IPS DF 19.7 (cell line): Measurements from ENCODE around the gene CDC42BPG.

Source experiments
- DNase-seq: peaks from one replicate; pipeline ENCODE4 v3.0.0-alpha.2; 2013; ENCODE audit warnings: low read depth, low spot score

CDC42BPG gene

DNA sequence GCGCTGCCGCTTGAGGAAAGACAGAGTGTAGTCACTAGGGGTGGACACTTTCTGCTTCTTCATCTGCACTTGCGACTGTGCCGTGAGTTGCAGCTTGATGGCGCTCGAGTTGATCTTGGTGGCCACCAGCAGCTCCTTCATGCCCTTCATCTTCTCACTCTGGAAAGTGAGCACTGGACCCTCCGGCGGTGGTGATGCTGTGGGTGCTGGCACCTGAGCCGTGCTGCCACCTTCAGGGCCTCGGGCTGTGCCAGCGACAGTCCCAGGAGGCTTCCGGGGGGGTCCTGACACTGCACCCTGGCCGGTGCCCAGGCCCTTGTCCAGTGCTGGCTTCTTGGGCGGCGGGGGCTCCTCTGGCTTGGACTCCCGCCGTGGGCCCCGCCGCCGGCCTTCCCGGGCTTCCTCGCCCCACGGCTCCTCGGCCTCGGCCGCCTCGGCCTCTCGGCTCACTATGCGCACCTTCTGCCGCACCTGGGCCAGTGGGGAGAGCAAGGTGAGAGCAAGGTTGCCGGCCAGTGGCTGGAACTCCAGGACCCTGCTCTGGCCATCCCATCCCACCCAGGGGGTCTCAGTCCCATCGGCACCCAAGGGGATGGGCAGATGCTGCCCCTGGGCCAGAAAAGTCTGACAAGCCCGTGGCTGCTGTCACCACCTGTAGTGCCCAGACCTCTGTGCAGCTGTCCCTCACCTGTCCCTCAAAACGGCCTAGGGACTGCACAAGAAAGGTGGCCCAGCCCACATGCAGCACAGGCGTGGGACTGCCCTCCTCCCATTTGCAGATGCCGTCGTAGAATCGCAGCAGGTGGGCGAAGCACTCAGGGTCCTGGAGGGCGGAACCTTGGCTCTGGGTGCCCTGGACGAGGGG lies 39.9 kb downstream of the CDC42BPG start:
- DNase-seq, result no peak

DNA sequence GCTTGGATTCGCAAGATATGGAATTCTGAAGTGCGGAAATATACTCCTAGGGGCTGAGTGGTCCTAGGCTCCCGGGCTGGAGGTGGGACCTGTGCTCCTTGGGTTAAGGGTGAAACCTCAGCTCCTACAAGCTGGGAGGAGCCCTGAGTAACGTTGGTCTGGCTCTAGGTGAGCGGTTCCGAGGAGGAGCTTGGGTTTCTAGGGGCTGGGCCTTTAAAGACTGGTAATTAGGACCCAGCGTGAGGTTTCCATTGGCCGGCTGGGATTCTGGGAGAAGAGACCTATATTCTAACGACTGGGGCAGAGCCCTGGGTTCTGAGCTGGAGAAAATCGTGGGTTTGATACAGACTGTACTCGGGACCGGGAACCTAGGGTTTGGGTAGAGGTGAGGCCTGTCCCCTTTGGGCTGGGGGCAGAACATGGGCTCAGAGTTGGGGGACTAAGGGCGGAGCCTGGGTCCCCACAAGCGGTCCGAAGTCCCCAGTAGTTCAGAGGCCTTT lies 40.6 kb downstream of the CDC42BPG start:
- no peak for DNase-seq

DNA sequence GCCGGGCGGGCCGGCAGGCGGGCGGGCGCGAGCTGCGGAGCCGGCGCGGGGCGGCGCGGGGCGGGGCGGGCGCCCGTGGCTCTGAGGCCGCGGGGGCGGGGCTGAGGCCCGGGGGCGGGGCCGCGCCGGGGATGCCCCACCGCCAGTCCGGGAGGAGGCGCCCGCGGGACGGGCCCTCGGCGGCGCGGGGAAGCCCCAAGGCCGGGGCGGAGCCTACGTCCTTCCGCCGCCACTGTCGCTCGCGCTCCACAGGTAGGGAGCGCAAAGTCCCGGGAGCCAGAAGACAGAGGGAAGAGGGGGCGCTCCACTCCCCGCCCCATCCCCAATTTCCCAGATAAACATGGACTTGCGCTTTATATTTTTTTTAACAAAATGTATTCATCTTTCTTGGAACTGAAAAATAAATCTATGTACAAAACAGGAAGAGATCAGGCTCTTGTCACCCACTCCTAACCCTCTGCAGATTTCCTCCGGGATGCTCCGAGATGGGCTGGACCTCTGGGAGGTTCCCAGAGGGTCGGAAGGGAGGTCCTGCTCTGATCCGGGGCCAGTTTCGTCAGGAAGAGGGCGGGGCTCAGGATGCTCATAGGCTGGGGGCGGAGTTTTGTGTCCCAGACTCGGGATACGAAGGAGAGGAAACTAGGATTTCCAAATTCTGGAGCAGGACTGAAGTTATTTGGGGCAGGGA lies 41.2 kb downstream of the CDC42BPG start, which contains the start of gene MAP4K2:
Gene MAP4K2, minus strand, starts transcription at position 57 of the 688 bp plus-strand sequence. CDS start 65 bp downstream, outside the sequence.
- no peak for DNase-seq

DNA sequence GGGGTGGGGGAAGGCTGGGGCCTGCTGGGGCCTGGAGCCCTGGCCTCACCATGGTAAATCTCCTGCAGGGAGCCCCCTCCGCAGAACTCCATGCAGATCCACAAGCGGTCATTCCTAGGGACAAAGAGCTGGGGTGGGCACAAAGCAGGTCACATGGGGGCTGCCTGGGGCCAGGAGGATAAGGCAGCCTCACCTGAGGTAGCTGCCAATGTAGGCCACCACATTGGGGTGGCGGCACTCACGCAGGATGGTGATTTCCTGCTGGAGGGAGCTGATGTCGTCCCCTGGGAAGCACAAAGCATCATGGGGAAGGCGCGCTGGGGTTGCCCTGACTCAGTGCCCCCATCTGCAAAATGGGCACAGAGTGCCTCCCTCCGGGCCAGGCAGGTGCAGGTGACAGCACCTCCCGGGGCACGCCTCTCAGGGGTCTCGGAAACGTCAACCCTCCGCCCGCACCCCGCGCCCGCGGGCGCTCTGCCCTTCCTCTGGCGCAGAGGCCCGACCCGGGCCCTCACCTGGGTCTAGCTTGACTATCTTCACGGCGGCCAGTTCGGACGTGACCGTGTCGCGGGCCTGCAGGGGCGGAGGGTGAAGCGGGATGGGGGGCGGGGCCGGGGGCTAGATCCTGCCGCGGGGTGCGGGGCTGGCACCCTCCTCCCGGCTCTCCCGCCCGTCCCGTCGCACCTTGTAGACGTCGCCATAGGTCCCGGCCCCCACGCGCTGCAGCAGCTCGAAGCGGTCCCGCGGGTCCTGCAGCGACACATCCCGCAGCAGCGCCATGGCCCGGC lies 41.9 kb downstream of the CDC42BPG start:
- no peak for DNase-seq

DNA sequence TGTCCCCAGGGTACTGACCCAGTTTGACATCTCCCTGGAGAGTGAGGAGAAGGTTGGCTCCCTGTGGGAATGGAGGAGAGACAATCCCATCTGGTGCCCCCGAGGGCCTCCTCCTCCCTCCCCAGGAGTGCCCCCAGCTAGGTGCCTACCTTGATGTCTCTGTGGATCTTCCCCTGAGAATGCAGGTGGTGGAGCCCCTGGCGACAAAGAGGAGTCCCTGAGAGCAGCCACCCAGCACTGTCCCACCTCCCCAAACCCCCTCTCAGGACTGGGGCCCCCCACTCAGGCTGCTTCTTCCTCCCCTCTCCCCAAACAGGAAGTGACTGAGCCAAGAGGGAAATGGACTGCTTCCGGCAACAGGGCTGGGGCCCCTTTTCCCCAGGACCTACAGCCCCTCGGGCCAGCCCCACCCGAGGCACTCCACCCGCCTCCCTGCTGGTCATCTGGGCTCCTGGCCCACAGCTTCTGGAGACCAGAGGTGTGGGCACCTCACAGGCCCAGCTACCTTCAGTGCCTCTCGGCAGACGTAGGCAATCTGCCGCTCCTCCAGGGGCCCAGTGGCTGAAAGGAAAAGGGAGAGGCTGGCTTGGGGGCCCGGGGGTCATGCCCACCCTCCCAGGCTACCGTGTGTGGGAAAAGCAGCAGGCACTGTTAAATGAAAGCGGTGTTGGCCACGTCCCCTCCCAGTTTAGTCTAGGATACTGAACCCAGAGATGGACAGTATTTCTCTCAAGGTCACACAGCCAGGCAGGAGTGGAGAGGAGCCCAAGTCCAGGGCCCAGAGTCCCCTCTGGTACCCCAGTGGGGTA lies 42.7 kb downstream of the CDC42BPG start:
- DNase-seq, result no peak

DNA sequence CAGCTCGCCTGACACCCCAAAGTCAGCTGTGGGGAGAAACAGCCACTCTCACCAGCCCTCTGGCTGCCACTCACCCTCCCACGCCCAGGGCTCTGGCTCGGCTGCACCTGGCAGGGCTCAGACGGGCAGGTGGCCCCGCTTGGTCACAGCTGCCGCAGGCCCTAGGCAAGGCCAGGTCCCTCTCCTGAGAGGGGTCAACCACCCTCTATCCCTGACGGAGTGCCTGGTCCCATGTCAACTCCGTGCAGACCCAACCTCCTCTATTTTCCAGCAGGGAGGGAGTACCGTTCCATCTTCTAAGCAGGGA lies 43.3 kb downstream of the CDC42BPG start:
- no peak for DNase-seq

DNA sequence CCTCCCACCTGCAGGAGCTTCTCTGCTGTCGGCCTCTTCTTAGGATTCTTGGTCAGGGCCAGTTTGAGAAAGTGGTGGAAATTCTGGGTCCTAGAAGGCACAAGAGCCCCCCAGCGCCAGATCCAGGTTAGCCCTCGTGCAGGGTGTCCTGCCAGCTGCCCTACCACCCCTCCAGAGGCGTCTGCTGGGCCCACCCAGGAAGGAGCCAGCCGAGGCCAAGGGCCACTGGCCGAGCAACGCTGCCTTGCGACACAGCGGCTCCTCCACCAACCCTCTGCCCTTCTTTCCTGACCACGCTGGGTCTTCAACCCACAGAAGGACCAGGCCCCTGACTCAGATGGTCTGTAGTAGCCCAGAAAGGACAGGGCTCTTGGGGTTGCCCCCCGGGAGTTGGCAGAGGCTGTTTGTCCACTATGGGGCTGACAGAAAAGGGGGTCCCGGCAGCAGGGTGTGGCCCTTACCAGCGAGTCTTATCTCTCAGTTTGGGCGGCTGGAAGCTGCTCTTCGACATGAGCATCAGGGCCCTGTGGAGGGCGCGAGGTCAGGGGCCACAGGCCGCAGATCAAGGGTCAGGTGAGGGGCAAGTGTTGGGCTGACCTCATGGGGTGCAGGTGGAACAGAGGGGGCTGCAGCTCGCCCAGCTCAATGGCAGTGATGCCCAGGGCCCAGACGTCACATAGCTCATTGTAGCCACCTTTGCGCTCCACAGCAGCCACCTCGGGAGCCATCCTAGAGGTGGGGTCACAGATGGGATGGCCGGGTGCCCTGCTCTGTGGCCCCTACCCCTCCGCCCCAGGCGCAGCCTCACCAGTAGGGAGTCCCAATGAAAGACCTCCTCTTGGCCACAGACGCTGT lies 43.9 kb downstream of the CDC42BPG start:
- no peak for DNase-seq

DNA sequence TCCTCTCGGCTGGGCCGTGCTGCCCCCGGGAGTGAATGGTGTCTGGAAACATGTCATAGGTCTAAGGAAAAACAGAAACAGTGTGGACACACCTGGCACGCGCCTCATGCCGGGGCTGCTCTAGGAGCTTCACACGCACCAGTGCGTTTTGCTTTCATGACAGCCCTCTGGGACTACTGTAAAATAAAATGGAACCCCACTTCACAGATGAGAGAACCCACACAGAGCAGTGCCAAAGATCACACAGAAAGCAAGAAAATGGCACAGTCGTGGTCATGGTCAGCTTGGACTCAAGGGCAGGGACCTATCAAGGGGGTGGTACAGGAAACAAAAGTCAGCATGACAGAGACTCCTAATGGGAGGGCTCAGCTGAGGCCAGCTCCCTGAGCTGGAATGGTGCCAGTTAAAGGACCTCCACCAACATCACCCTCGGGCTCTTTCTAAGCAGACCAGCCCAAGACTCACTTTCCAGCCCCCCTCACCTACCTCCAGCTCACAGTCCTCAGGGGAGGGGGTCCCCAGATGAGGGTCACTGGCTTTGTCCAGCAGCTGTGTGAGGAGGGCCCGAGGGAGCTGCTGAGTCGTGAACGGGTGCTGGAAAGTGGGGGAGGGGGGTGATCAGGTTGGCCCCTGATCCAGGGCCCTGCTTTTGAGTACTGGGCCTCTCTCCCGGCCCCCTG lies 44.7 kb downstream of the CDC42BPG start:
- DNase-seq, result no peak

DNA sequence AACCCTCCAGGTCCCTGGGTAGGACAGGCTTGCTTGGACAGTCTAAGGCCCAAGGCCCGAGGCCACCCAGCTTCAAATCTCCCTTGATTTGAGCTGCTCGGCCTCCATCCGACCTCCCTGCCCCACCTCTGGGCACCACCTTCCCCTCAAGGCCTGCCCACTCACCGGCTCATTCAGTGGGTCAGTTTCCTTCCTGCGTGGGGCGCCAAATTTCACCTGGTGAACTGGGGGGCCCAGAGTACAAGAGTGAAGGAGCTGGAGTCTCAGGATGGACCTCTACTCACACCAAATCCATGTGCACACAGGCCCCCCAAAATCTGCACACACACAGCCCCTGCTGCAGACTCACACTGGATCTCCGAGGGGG lies 45.2 kb downstream of the CDC42BPG start:
- no peak for DNase-seq

DNA sequence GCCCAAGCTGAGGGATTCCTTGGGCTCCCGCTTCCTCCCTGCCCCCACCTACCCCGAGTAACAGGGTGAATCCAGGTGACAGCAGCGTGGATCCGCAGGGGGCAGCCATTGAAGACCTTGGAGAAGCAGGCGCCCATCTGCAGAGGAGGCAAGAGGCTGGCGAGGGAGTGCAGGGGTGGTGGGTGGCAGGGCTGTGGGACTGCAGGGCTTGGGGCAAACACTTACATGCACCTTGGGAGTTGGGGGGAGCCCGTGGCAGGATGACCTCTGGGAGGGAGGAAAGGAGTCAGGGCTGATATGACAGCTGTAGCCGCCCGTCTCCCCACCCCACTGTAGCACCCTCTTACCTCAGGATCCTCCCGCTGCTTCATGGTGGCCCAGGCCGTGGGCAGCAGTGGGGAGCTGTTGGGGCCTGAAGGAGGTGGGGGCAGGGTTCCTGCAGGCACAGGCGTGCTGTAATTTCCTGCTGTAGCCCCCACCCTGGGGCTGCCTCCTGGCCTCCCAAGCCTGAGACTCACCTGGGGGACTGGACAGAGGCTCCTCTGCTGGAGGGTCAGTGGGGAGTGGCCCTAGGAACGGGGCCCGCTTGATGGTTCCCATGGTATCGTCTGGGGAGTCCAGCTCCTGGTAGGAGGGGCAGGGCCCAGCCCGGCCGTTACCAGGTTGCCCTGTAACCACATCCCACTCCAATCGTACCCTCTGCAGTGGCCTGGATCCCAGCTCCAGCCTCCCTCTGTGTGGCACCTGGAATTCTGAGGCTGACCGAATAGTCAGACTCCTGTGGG lies 47.5 kb downstream of the CDC42BPG start:
- DNase-seq, result no peak

DNA sequence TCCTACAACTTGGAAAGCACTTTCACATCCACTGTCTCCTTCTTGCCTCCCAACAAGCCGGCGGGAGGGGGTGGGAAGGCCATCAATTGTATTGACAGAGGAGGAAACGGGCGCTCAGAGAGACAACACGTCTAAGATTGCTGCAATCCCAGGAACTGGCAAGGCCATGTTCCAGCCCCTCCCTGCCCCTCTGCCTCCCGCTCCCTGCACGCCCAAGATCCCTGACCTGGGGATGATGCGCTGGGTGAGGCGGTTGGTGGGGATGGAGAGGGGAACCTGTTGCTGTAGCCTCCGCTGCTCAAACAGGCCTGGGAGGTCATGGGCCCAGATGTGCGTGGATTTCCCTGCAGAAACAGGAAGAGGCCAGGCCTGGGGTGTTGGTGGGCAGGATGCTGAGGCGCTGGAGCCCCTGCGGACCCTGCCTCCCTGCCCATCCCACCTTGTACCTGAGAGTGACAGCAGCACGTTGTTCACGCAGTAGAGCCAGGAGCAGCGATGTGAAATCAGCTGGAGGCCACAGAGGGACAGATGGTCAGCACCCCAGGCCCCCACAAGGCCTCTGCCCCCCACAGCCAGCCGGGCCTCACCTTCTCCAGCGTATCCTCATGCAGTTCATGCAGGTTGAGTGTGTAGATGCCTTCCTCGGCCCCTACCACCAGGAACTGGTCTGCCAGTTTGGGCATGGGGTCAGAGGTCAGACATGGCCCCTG lies 48.3 kb downstream of the CDC42BPG start:
- no peak for DNase-seq

DNA sequence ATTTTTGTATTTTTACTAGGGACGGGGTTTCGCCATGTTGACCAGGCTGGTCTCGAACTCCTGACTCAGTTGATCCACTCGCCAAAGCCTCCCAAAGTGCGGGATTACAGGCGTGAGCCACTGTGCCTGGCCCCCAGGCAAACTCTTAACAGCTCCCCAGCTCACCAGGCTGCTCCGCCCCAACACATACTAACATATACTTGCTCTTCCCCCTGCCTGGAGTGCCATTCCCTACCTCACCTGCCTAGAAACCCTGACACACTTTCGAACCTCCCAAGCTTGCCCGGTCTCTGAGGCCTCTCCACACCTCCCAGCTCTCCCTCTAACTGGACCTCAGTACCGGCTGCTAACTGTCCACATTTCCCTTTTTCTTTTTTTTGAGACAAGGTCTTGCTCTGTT lies 49.9 kb downstream of the CDC42BPG start:
- no peak for DNase-seq

DNA sequence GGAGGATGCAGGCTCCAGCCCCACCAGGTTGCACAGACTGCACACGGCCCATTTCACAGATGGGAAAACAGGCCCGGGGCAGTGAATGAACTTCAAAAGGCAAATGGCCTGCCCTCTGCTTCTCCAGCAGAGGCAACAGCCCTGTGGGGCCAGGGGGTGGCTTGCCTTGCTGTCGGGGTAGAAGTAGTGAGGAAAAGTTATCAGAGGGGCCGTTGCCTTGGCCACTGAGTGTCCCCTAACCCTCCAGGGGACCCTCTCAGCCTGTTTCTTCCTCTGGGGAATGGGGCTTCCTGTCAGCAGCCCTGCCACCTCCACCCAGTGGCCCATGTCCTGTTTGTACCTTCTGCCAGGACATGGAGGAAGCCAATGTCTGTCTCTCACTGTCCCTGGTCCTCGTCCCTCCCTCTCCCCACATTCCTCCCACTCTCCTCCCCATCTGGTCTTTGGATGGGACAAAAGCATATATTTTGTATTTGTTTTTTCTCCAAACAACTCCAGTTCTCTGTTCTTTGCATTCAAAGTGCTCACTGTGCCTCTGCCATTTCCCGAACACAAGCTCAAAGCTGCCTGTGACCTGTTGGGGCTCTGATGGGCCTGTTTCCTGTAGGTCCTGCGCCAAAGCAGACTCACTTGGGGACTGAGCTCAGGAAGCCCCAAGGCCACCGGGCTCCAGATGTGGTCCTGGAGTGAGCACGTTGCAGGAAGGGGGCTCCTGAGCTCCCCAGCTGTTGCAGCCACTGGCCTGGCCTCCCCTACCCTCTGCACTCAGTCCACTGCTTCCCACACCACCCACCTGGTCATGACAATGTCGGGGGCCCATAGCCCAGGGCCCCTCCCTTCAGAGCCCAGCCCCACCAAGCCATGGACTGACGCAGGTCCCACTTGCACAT lies 50.9 kb downstream of the CDC42BPG start:
- no peak for DNase-seq

DNA sequence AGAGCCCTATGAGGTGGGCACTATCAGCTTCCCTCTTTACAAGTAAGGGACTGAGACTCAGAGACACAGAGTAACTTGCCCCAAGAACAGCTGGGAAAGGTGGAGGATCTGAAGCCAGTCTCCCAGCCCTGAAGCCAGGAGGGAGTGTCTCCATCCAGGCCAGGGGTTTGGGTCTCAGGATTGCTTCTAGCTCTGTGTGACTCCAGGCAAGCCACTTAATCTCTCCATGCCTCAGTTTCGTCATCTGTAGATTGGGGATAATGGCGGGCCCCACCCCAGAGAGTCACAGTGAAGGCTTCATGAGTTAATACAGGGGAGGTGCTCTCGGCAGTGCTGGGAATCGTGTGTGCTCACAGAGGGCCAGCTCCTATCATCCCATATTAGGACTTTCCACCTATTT lies 52.0 kb downstream of the CDC42BPG start:
- DNase-seq, result no peak

DNA sequence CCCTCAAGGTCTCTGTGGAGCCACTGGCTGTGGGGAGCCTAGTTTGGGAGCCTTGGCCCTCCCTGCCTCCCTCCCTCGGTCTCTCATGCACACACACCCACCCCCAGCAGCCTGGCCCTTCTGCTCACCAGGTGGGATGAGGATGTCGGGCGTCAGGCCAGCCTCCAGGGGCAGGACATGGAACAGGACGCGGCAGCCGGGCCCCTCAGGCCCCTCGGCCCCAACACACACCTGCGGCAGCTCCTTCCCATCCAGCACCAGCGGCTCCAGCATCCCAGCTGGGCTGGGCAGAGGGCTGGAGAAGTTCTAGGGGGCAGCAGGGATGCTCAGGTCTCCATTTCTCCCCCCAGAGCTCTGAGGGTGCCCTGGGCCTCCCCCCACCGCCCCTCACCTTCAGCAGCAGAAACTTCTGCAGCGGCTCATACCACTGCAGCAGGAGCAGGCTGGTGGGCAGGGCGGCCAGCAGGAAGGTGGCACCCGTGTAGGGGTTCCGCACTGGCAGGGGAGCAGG lies 52.6 kb downstream of the CDC42BPG start:
- no peak for DNase-seq

DNA sequence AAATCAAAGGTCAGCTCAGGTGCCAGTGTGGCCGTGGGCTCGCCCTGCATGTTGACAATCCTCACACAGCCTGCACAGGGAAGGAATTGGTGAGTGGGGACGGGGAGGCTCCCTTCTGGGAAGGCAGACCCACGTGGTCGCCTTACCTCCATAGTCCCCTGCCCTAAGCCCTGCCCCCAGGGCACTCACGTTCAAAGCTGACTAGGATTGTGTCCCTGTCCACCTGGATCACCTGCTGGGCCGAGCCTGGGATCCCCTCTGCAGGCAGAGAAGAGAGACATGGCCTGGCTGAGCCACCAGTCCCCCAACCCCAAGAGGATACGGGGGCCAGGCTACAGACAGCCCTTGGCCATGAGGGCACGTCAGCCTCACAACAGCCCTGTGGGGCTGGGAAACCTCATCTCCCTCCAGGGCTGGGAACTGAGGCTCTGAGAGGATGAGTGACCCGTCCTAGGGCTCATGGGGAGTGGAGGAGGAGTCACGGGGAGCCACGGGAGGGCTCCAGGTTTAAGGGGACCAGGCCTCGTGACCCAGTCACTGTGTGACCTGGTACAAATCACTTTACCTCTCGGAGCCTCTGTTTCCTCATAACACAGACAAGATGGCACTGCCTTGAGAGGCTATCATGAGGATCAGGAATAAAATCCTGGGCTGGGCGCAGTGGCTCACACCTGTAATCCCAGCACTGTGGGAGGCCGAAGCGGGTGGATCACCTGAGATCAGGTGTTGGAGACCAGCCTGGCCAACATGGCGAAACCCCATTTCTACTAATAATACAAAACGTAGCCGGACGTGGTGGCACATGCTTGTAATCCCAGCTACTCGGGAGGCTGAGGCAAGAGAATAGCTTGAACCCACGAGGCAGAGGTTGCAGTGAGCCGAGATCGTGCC lies 54.0 kb downstream of the CDC42BPG start:
- DNase-seq, result no peak
